GM21529 (cell line): ENCODE results near the gene NSFL1C.
"Not testable (repeated sequence)": the region's sequence is repeated elsewhere in the genome, so short reads cannot be mapped to it uniquely, and the experiment has no call there.

Experiments used
- ATAC-seq: cut with Tn5 transposase; IDR thresholded peaks from one replicate; pipeline ENCODE4 v1.9.1; 2021; ENCODE audit not compliant: unreplicated experiment

Gene NSFL1C

GRCh38 chr20:1466211-1467081 lies at the start of gene NSFL1C:
Gene NSFL1C (minus strand): TSS chr20:1466849. CDS start chr20:1466824, 25 bp downstream.
- peak; percentile 88 for ATAC-seq

GRCh38 chr20:1513801-1514200 lies 47.2 kb upstream of the NSFL1C start:
- no peak for ATAC-seq

- no peak for ATAC-seq
Measured at GRCh38 chr20:1509237-1509636, 42.6 kb upstream of the NSFL1C start.

- ATAC-seq, result no peak
Measured at GRCh38 chr20:1508574-1508973, 41.9 kb upstream of the NSFL1C start.

- ATAC-seq, result no peak
Measured at GRCh38 chr20:1507276-1507675, 40.6 kb upstream of the NSFL1C start.

- no peak for ATAC-seq
Measured at GRCh38 chr20:1505871-1506270, 39.2 kb upstream of the NSFL1C start.

DNA sequence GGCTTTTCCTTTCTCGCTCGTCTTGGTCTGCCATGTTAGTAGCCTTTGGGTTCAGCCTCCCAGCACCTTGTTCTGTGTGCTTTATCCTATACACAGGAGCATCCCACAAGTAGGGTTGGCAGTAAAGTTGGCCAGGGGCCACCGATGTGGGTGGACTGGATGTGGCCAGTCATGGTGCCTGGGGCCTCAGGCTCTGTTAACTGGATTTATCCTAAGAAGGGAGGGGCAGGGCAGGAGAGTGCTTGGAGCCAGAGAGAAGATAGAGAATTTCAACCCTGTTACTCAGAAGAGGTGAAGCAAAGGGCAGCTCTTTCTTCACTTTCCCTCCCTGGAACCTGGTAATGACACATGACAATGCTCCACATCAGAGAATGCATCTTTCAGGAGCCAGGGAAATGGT lies 38.7 kb upstream of the NSFL1C start:
- no peak for ATAC-seq

GRCh38 chr20:1503564-1504227 lies 37.0 kb upstream of the NSFL1C start:
- peak; percentile 99 for ATAC-seq

DNA sequence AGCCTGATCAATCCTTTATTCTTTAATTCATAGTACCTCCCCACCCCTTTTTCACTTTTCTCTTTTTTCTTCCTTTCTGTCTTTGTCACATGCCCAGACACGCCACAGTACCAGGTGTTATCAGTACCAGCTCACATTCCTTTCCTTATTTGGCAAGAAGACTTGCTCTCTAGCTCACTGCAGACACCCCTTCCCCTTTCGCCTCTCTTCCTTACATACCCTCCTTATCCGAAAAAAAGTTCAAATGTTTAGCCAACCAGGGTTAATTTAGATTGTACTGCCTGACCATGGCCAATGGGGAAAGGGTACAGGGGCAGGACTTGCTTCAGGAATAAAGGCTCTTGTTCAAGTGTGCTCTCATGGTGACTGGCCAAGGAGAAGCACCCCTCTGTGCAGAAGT lies 33.8 kb upstream of the NSFL1C start:
- no peak for ATAC-seq

DNA sequence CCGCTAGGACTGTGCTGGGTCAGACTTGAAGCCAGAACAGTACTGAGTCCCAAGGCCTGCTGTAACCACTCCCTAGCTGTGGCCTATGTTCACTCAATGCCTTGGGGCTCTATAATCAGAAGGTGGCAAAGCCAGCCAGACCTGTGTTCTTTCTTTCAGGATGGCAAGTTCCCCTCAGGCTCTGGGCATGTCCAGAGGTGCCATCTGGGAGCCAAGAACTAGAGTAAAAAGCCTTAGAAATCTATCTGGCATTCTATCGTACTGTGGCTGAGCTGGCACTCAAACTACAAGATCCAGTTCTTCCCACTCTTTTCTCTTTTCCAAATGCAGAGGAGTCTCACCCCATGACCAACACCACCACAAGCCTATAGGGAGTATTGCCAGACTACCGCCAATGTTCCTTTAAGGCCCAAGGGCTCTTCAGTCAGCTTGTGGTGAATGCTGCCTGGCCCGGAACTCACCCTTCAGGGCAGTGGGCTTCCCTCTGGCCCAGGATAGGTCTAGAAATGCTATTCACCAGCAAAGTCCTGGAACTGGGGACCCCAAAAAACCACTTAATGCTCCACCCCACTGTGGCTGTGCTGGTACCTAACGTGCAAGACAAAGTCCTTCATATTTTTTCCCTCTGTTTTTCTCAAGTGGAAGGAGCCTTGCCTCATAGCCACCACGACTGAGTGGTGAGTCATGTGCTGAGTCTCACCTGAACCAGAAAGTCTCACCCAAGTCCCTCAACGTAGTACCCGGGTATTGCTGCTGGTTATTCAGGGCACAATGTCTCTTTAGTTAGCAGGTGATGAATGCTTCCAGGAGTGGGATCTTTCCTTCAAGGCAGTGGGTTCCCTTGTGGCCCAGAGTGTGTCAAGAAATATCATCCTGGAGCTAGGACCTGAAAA lies 33.1 kb upstream of the NSFL1C start:
- no peak for ATAC-seq

DNA sequence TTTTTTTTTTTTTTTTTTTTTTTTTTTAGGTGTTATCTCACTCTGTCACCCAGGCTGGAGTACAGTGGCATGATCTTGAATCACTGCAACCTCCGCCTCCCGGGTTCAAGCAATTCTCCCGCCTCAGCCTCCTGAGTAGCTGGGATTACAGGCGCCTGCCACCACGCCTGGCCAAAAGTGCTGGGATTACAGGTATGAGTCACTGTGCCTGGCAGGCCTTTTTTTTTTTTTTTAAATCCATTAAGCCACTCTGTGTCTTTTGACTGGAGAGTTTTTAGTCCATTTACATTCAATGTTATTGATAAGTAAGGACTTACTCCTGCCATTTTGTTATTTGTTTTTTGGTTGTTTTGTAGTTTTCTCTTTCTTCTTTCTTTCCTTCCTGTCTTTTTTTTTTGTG lies 30.7 kb upstream of the NSFL1C start:
- not testable (repeated sequence) for ATAC-seq

- ATAC-seq, result no peak
Measured at GRCh38 chr20:1496930-1497329, 30.3 kb upstream of the NSFL1C start.

DNA sequence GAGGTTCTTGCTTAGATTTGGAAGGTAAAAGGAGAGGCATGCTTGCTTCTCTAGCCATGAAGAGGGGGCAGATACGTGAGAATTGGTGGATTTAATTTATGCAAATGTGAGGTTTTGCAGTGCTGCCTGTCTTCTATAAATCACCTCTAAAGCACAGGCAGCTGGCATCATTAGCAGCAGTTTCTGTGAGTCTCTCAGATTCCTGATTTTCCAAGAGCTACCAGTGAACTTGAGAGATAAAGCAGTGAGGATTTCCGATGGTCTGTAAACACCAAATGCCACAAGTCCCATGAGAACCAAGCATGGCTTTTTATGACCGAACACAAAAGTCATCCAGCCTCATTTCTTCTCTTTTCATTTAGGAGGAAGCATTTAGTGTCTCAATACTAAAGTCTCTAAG lies 27.8 kb upstream of the NSFL1C start:
- no peak for ATAC-seq

DNA sequence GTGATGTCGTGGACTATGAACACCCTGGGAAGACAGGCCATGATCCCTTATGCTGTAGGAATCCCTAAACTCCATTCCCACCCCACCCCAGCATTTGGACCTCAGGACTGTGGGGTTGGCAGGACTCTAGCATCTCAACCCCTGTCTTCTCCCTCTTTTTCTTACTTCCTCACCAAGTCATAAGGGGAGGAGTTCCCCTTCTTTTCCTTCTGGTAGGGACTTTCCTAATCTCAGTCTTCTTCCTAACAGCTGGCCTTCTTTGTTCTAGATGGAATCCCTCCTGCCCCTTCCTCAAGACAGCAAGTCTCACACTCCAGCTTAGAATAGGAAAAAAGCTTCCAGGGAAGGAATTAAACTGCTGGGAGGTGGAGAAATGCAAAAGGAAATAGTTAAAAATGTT lies 26.9 kb upstream of the NSFL1C start:
- ATAC-seq, result no peak

DNA sequence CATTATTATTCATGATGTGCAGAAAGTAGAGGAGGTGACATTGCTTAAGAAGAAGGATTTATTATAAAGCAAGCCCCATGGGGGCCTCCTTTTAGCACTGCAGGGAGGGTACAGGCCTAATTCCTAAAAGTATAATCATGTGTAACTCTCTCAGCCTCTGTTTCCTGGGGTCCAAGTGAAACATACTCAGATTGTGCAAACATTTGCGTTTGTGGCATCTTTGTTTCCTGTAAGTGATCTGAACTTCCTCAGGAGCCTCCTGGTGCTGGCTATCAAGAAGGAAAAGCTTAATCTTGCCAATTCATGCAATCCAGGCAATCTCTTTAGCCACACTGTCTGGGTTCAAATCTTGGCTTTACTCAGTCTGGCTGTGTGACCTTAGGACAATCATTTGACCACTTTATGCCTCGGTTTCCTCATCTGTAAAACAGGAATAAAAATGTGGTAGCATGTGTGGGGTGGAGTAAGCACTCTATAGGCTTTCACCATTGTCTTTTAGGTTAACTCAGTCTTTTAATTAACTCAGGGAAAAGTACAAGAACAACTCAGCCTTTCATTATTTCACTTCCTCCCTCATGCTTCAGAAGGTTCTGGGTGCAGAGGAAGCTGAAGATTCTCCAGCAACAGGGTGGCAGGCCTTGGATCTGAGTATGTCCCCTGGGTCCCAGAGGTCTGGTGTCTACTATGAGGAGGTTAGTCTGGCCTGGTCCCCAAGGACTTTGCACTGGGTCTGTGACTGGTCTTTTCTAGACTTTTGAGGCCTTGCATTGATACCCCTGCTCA lies 25.4 kb upstream of the NSFL1C start:
- ATAC-seq, result no peak

GRCh38 chr20:1491281-1491840 lies 24.7 kb upstream of the NSFL1C start, which contains the start of gene SIRPB2:
Gene SIRPB2 (minus strand): TSS chr20:1491420. CDS start chr20:1491359, 61 bp downstream.
- ATAC-seq, result no peak

DNA sequence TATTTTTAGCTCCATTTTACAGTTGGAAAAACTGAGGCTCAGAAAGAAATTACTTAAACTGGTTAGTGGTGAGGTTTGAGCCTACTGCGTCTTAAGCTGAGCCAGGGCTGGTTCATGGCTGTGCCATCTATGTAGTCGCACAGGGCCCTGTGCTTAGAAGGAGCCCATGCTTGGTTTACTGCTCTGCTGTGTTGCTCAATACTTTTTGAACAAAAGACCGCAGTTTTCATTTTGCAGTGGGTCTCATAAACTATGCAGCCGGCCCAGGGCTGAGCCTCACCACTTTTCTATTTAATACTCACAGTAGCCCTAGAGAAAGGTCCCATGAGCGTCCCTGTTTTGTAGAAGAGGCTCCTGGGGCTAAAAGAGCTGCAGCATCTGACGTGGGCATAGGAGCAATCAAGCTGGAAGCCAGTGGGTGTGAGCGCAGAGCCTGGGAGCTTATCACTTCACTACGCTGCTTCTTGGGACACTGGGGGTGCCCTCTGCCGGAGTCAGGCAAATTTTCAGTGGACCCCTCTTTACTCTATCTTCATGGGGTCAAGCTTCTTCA lies 24.1 kb upstream of the NSFL1C start:
- no peak for ATAC-seq

DNA sequence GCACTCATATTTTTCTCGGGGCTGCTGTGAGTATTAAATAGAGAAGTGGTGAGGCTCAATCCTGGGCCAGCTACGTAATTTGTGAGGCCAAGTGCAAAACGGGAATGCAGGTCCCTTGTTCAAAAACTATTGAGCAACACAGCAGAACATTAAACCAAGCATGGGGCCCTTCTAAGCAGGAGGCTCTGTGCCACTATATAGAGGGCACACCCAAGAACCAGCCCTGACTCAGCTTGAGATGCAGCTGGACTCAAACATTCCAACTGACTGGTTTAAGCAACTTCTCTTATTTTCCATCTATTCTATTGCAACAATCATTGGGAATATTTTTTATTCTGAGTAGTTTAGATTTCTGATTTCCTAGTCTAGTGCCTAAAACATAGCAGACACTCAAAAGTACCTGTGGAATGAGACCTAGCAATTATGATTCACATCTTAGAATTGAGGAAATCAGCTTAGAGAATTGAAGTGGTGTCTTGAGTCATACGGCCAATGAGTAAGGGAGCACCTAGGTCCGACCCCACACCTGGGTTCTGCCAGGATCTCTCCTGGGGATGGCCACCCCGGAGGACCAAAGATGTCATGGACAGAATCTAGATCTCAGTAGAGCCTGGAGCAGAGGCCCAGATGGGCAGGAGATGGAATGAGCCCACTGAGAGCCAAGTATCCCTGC lies 23.3 kb upstream of the NSFL1C start:
- ATAC-seq, result no peak

DNA sequence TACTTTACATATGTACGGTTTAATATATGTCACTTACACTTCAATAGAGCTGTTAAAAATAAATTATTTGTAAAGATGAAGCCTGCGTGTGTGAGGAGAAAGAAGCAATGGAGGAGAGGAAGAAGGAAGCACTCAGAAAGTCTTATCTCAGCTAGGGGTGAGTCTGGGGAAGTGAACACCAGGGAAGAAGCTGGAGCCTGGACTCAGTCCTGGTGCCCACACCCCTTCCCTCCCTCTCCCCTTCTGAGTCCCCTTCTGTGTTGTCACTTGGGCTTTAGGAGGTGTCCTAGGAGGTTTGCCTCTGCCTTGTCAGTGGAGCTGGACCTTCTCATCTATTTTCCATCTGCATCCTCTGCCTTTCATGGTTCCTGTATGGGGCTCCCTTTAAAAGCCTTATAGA lies 22.7 kb upstream of the NSFL1C start:
- ATAC-seq, result no peak
